ENCODE data around the gene TIMM21. TPM values are rescaled to one million over a fixed set of nuclear protein-coding genes. Genes with fewer than 3 reads are reported as not detected.

TIMM21 gene, protein sequence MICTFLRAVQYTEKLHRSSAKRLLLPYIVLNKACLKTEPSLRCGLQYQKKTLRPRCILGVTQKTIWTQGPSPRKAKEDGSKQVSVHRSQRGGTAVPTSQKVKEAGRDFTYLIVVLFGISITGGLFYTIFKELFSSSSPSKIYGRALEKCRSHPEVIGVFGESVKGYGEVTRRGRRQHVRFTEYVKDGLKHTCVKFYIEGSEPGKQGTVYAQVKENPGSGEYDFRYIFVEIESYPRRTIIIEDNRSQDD
- 10.5 TPM for total RNA-seq

DNA sequence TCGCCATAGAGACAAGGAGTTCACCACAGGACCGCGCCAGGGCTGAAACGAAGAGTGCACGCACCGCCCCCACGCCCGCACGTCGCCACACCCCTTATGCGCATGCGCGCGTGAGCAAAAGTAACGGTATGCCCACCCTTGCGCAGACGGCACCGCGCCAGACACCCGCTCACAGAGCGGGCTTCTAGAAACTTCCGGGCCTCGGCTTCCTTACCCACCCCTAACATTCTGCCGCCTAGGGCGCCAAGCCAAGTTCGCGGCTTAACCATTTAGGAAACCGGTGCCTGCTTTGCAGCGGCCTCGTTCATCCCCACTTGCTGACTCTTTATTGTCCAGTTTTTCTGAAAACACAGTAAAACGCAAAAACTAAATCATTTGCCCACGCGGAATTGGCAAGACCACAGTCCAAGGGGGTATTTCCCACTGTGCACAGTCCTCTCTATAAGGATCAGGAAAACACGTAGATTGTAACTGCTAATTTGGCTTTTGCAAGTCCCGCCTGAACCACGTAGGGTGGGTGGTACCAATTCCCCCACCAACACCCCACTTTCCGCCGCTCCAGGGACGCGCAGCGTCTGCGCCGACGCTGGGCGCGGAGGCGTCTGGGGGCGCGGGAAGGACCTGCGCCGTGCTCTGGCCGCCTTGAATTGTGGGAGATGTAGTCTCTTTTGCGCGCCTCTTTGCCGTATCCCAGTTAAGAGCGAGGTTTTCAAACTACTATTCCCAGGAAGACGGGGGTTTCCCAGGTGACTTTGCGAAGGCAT lies at the start of gene TIMM21, which contains the start of gene FBXO15:
TIMM21 (plus strand) TSS at position 745 of the 764 bp plus-strand sequence. CDS start 286 bp downstream, outside the sequence.
FBXO15 (minus strand) TSS at position 56 of the 764 bp plus-strand sequence; CDS start at position 7, 49 bp downstream.
- peak; percentile 96 to 98 (median 98) for DNase-seq (ENCODE audit: low read depth in 2 of 3, low spot score in 2 of 3)

DNA sequence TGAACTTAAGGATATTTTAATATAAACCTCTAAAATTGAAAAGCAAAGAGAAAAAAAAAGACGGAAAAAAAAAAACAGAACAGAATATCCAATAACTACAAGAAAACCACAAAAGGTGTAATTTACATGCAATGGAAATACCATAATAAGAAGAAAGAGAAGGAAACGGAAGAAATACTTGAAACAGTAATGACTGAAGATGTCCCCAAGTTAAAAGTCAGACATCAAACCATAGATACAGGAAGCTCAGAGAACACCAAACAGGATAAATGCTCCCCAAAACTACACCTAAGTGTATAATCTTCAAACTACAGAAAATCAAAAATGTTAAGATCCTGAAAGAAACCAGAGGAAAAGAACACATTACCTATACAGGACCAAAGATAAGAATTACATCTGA lies 39.9 kb upstream of the TIMM21 start:
- DNase-seq (ENCODE audit: low read depth in 2 of 3, low spot score in 2 of 3) = no peak

- no peak for DNase-seq (ENCODE audit: low read depth in 2 of 3, low spot score in 2 of 3)
These were observed 38.2 kb upstream of the TIMM21 start for GRCh38 chr18:74110149-74110548.

DNA sequence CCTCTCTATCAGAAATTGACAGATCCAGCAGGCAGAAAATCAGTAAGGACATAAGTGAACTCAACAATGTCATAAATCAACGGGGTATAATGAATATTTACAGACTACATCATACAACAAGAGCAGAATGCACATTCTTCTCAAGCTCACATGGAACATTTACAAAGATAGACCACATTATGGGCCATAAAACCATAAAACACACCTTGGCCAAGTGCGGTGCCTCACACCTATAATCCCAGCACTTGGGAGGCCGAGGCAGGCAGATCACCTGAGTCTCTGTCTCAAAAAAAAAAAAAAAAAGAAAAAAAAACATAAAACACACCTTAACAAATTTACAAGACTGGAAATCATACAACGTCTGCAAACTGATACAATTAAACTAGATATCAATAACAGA lies 37.3 kb upstream of the TIMM21 start:
- no peak for DNase-seq (ENCODE audit: low read depth in 2 of 3, low spot score in 2 of 3)

DNA sequence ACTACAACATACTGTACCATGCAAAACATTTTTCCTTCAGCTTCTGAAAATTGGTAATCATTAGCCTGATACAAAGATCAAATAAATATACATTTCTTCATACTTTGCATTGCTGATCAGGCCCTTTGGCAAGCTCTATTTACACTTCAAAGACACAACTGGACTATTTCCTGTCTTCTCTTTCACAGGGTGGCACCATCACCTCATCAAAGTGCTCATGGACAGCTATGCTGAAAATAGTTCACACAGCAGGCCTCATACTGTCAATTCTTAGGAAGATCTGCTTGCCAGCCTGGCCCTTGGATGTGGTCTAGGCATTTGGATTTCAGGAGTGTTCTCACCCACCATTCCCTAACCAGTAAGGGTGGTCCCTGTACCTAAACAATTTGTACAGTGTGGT lies 34.6 kb upstream of the TIMM21 start:
- no peak for DNase-seq (ENCODE audit: low read depth in 2 of 3, low spot score in 2 of 3)

GRCh38 chr18:74114116-74114515 lies 34.2 kb upstream of the TIMM21 start:
- DNase-seq (ENCODE audit: low read depth in 2 of 3, low spot score in 2 of 3) = no peak

- DNase-seq (ENCODE audit: low read depth in 2 of 3, low spot score in 2 of 3) = no peak
These were observed 33.3 kb upstream of the TIMM21 start for GRCh38 chr18:74115046-74115445.

GRCh38 chr18:74116633-74117554 lies 31.4 kb upstream of the TIMM21 start:
- DNase-seq (ENCODE audit: low read depth in 2 of 3, low spot score in 2 of 3) = peak; percentile 4 to 60 (median 19)

GRCh38 chr18:74123200-74123599 lies 25.1 kb upstream of the TIMM21 start:
- DNase-seq (ENCODE audit: low read depth in 2 of 3, low spot score in 2 of 3) = no peak

- DNase-seq (ENCODE audit: low read depth in 2 of 3, low spot score in 2 of 3) = no peak
These were observed 23.7 kb upstream of the TIMM21 start for GRCh38 chr18:74124642-74125041.

DNA sequence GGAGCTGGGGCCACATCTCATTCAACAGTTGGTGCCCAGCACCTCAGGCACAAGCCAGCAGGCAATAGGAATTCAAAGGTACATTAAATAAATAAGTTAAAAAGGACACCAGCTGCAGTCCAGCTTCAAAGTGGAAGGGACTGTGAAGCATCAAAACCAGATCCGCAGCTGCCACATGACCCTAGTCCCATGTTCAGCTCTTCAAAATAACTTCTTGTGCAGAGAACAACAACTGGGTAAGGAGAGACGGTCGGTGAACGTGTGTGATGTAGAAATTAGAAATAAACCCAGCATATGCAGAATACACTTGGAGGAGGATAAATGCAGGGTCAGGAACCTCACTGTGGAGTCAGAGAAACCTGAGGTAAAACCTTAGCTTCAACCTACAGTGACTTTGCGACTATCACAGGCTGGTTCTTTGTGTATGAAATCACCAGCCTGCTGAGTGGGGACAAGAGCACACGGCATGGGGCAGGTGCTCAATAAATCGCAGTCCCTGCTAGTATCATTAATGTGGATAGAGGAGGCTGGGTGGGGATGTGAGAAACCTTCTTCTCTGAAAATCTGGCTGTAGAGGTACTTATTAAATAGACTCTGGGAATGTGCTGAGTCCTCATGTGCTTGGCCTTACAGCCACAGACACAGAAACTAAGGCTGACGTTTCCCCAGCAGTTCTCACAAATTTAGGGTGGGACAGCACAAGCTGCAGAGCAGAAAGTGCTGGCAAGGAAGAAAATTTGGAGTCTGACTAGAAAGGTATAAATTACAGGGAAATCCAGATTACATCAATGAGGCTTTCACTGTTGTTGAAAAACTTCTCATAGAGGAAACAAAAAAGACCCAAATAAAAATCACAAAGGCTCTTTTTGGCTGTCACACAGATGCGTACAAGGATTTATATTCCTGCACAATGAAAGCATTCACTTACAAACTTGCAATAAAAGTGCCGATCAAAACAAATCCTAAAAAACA lies 21.4 kb upstream of the TIMM21 start:
- no peak for DNase-seq (ENCODE audit: low read depth in 2 of 3, low spot score in 2 of 3)

- no peak for DNase-seq (ENCODE audit: low read depth in 2 of 3, low spot score in 2 of 3)
These were observed 20.2 kb upstream of the TIMM21 start for GRCh38 chr18:74128159-74128558.

DNA sequence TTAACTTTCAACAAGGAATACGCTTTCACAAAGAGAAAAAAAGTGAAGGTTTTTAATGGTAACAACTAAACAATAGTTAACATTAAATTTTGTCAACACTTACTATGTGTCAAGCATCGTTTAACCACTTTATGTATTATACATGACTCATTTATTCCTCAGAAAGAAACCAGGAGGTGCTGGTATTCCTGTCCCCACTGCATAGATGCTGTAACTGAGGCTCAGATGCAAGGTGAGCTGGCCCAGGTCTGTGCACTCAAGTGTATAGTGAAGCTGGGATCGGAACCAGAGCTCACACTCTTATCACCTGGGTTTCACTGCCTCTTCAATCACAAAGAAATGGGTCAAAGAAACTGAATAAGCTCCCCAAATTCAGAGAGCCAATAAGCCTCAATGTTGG lies 17.2 kb upstream of the TIMM21 start:
- no peak for DNase-seq (ENCODE audit: low read depth in 2 of 3, low spot score in 2 of 3)

DNA sequence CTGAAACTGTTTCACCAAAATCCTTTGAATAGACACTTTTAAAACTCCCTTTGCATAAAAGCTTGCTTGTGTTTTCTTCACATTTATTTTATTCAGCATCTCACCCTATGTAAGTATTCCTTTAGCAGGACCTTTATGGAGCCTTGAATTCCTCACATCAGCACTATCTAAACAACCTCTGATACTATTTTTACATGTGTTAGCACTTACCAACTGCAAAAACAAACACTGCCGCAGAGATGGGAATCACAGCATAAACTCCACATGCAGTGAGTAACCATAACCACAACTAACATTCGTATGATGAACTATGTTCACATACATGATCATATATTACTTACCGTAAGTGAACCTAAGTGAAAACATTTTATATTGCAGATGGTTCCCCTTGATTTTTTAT lies 16.1 kb upstream of the TIMM21 start:
- DNase-seq (ENCODE audit: low read depth in 2 of 3, low spot score in 2 of 3) = no peak

DNA sequence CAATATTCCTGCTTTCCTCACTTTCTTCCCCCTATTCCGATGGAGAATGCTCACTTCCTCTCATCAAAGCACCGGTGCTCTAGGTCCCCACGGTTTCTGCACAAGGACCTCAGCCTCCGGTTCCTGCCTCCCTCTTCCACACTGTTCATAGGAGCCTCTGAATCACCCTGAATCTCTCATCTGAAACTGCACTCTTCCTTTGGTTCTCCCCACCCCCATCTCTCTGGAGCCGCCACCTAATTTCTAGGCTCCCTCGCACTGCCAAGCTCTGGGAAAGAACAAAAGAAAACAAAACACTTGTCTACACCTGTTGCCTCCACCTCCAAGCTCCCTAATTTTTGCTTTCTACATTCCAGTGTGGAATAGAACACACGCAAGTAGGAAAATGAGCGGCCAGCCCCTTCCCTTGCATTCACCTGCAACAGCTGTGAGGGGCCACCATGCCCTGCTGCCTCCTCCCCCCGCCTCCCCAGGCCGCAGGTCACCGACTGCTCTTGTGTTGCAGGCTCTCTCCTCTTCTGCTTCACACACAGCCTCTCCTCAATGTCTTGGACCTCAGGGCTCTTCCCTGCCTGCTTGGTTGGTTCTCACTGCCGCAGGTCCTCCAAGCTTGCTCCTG lies 10.3 kb upstream of the TIMM21 start:
- no peak for DNase-seq (ENCODE audit: low read depth in 2 of 3, low spot score in 2 of 3)

DNA sequence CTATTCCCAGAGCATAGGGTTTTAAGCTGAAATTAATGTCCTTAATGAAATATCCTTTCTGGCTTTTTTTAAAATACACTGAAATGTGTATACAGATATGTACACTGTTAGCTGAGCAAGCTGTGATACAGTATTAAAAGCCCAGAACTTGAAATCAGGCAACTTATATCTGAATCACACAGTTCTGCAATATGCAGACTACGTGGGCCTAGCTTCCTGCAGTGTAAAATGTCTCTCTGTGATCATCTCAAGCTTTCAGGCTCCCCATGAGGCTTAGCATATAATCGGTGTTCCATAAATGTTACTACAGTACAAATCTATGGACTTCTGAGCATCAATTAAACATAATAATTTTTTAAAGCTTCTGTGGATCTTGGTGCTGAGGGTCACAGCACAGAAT lies 8.9 kb upstream of the TIMM21 start:
- DNase-seq (ENCODE audit: low read depth in 2 of 3, low spot score in 2 of 3) = no peak

- DNase-seq (ENCODE audit: low read depth in 2 of 3, low spot score in 2 of 3) = no peak
These were observed 8.4 kb upstream of the TIMM21 start for GRCh38 chr18:74139888-74140287.

GRCh38 chr18:74140582-74140981 lies 7.7 kb upstream of the TIMM21 start:
- no peak for DNase-seq (ENCODE audit: low read depth in 2 of 3, low spot score in 2 of 3)

- DNase-seq (ENCODE audit: low read depth in 2 of 3, low spot score in 2 of 3) = no peak
These were observed 6.7 kb upstream of the TIMM21 start for GRCh38 chr18:74141667-74142066.

Measured in hematopoietic multipotent progenitor cell (in vitro differentiated cells).